HepG2 (cell line): ENCODE measurements around the gene TLE7. TPM values are rescaled to one million over a fixed set of nuclear protein-coding genes. Genes with fewer than 3 reads are reported as not detected.

Source experiments
- BCLAF1 ChIP-seq: fragments of 450-650 bp; IDR thresholded peaks from 2 replicates; pipeline ENCODE4 v1.6.1; 2017; ENCODE audit warnings: mild to moderate bottlenecking
- CREB1 ChIP-seq, 2 experiments: fragments of 450-650 bp in 1 of 2; IDR thresholded peaks; 2 replicates each; pipeline ENCODE4 v1.6.1; 2016 to 2017; ENCODE audit warnings: control low read depth in 1 of 2, mild to moderate bottlenecking in 1 of 2, missing compliant biosample characterization in 1 of 2, missing genetic modification characterization in 1 of 2
- E2F5 ChIP-seq: sonication (generic); formaldehyde crosslinking; conservative IDR thresholded peaks from 2 replicates; pipeline ENCODE4 v1.4.0; 2020; ENCODE audit warnings: missing genetic modification reagents
- JDP2 ChIP-seq: sonication (generic); formaldehyde crosslinking; IDR thresholded peaks from 2 replicates; pipeline ENCODE4 v1.8.1; 2022; ENCODE audit warnings: missing genetic modification reagents, borderline replicate concordance
- MTA3 ChIP-seq: sonication (generic); formaldehyde crosslinking; IDR thresholded peaks from 2 replicates; pipeline ENCODE4 v1.4.0; 2020; ENCODE audit warnings: missing genetic modification reagents
- SIN3B ChIP-seq: fragments of 150-350 bp; IDR thresholded peaks from 2 replicates; pipeline ENCODE4 v1.6.1; 2014; ENCODE audit warnings: low read length
- SMYD3 ChIP-seq: sonication (generic); formaldehyde crosslinking; IDR thresholded peaks from 2 replicates; pipeline ENCODE4 v1.8.1; 2023; ENCODE audit warnings: mild to moderate bottlenecking, missing genetic modification reagents
- TRIM22 ChIP-seq: fragments of 450-650 bp; IDR thresholded peaks from 2 replicates; pipeline ENCODE4 v1.6.1; 2017
- ZBTB39 ChIP-seq: sonication (generic); formaldehyde crosslinking; IDR thresholded peaks from 2 replicates; pipeline ENCODE4 v1.5.0; 2020; ENCODE audit warnings: missing genetic modification reagents
- ZGPAT ChIP-seq: IDR thresholded peaks from 2 replicates; pipeline ENCODE4 v1.6.1; 2016; ENCODE audit warnings: mild to moderate bottlenecking
- ZNF687 ChIP-seq: sonication (generic); formaldehyde crosslinking; IDR thresholded peaks from 2 replicates; pipeline ENCODE4 v1.5.1; 2020; ENCODE audit warnings: mild to moderate bottlenecking, missing genetic modification reagents, moderate library complexity
- ZNF768 ChIP-seq: sonication (generic); formaldehyde crosslinking; IDR thresholded peaks from 2 replicates; pipeline ENCODE4 v1.4.0; 2020; ENCODE audit warnings: missing genetic modification reagents
- polyA plus RNA-seq, 8 experiments: library from polyadenylated mRNA; depleted of rRNA in 3 of 8; stranded (reverse) in 7 of 8; unstranded in 1 of 8; fragments of >200 nt; fragmentation: Illumina TruSeq in 4 of 8; extraction: Trizol in 4 of 8; gene quantifications; 2 replicates each; pipeline versions ENCODE4 v1.2.1 to v1.2.3, GENCODE V29; 2011 to 2016; ENCODE audit warnings: low read depth in 4 of 8, missing spikeins in 1 of 8, mixed read lengths in 1 of 8; ENCODE audit not compliant: insufficient read depth in 1 of 8
- total RNA-seq, 5 experiments: library from RNA; depleted of rRNA; stranded (reverse); fragments of >200 nt; fragmentation: Illumina TruSeq; extraction: Trizol; gene quantifications; 2 replicates each; pipeline ENCODE4 v1.2.3, GENCODE V29; 2016; ENCODE audit warnings: low read depth in 1 of 5

TLE7 gene
- total and polyA plus RNA-seq, 2 of the 13 experiments (the other 11 are each of a cell fraction or from before 2014, with no cell fraction given) = not detected

GRCh38 chr16:71461686-71462648 is 20.1 kb upstream of the TLE7 start, which contains the start of gene ZNF23 (continued):
- peak; percentile 99 for TF ChIP-seq ZGPAT (CRISPR knock-in tag)
- peak; percentile 96 for TF ChIP-seq ZNF687 (CRISPR knock-in tag)
- peak; percentile 76 for TF ChIP-seq E2F5 (CRISPR knock-in tag)
- TF ChIP-seq TRIM22 = no peak
- TF ChIP-seq BCLAF1 = no peak
- no peak for TF ChIP-seq ZBTB39 (CRISPR knock-in tag)
- TF ChIP-seq JDP2 (CRISPR knock-in tag) = no peak
- no peak for TF ChIP-seq MTA3 (CRISPR knock-in tag)
- no peak for TF ChIP-seq SMYD3
- TF ChIP-seq SIN3B = peak; percentile 86
- TF ChIP-seq ZNF768 (CRISPR knock-in tag) = peak; percentile 87
- TF ChIP-seq CREB1 (IDR thresholded peaks at IDR 0.05) = peak; percentile 96
- peak; percentile 100 for TF ChIP-seq CREB1 (CRISPR knock-in tag; IDR thresholded peaks at IDR 0.05)
